Stimulated activated CD4-positive, alpha-beta T cell treated with anti-CD3 and anti-CD28 coated beads, Interleukin-15, amount 100 ng/mL, for 24 hours (primary cell): ENCODE measurements around the gene DEFB114.

Experiments used
- DNase-seq: peaks from one replicate; pipeline ENCODE4 v3.0.0-alpha.2; 2020

Gene DEFB114

DNA sequence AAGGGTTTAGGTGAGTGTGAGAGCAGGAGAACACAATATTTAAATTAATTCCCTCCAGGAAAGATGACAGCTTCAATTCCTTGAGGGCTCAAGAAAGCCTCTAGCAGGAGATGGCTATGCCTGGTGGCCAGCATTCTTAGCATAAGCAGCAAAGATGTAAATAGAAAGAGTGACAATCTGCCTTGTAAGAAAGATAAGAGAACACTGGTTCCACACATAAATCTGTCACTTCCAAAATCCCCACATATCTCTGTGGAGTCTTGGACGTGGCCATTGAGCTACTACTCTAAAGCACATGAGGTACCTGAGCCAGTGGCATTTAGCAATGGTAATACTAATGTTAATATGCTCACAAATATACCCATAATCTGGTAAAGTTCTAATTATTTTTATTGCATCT is 29.2 kb downstream of the DEFB114 start:
- no peak for DNase-seq

- no peak for DNase-seq
Observed at GRCh38 chr6:49933526-49933925, 30.4 kb downstream of the DEFB114 start.

- DNase-seq: no peak
Observed at GRCh38 chr6:49929340-49929739, 34.6 kb downstream of the DEFB114 start.

DNA sequence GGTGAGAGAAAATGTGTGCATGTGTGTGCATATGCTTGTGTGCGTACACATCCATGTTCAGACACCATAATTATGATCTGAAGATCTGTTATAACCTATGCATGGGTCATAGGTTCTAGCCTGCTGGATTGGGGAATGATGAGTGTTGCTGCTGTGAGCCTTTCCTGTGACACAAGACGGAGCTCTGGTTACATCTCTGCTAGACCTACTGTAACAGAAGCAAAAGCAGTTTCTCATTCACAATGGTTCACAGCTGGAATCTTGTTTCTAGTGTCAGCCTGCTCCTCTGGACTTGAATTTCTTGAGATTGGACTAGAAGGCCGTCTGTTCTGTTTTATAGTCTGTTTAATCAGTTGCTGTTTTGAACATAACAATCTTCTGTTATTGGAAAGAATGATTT is 40.1 kb downstream of the DEFB114 start:
- no peak for DNase-seq

- DNase-seq: no peak
Observed at GRCh38 chr6:49919935-49920644, 43.9 kb downstream of the DEFB114 start.

- DNase-seq: no peak
Observed at GRCh38 chr6:49919261-49919660, 44.7 kb downstream of the DEFB114 start.

GRCh38 chr6:49918787-49919186 is 45.2 kb downstream of the DEFB114 start:
- no peak for DNase-seq

GRCh38 chr6:49915035-49915434 is 48.9 kb downstream of the DEFB114 start:
- no peak for DNase-seq

GRCh38 chr6:49913636-49914375 is 50.2 kb downstream of the DEFB114 start:
- DNase-seq: no peak

GRCh38 chr6:49912196-49912595 is 51.8 kb downstream of the DEFB114 start:
- DNase-seq: no peak

GRCh38 chr6:49911252-49911651 is 52.7 kb downstream of the DEFB114 start:
- DNase-seq: no peak
